NT2/D1 (cell line): ENCODE results near the gene MPPED1.

ENCODE experiments used
- SUZ12 ChIP-seq: IDR thresholded peaks from 2 replicates; pipeline ENCODE4 v1.6.1; 2011; ENCODE audit not compliant: insufficient read length, insufficient read depth; ENCODE audit errors: extremely low read depth
- YY1 ChIP-seq: IDR thresholded peaks from 2 replicates; pipeline ENCODE4 v1.6.1; 2011; ENCODE audit not compliant: insufficient read length, insufficient read depth

GRCh38 chr22:43418079-43418825 is 6.4 kb downstream of the MPPED1 start:
- TF ChIP-seq YY1: no peak
- TF ChIP-seq SUZ12: no peak
